Activated CD8-positive, alpha-beta memory T cell treated with anti-CD3 and anti-CD28 coated beads, Interleukin-2, amount 50 U/mL, for 4 hours (primary cell): Measurements from ENCODE around the gene RDH13.
"Not testable (repeated sequence)": the region's sequence is repeated elsewhere in the genome, so short reads cannot be mapped to it uniquely, and the experiment has no call there.

ENCODE experiments used
- DNase-seq: peaks from one replicate; pipeline ENCODE4 v3.0.0-alpha.2; 2020

Gene RDH13

GRCh38 chr19:55008781-55009180 is 54.2 kb downstream of the RDH13 start:
- not testable (repeated sequence) for DNase-seq

- not testable (repeated sequence) for DNase-seq
These were observed 54.8 kb downstream of the RDH13 start for GRCh38 chr19:55008189-55008588.

GRCh38 chr19:55007537-55007936 is 55.4 kb downstream of the RDH13 start:
- DNase-seq: not testable (repeated sequence)

GRCh38 chr19:55006795-55007194 is 56.2 kb downstream of the RDH13 start:
- DNase-seq: not testable (repeated sequence)

- DNase-seq: peak; percentile 32
These were observed 57.1 kb downstream of the RDH13 start for GRCh38 chr19:55005684-55006488.

GRCh38 chr19:55000761-55001160 is 62.2 kb downstream of the RDH13 start:
- DNase-seq: no peak

GRCh38 chr19:54998751-54999239 is 64.2 kb downstream of the RDH13 start:
- not testable (repeated sequence) for DNase-seq

GRCh38 chr19:54995561-54995960 is 67.4 kb downstream of the RDH13 start:
- no peak for DNase-seq
